ENCODE results near the gene TMC7. TPM values are rescaled to one million over a fixed set of nuclear protein-coding genes. Genes with fewer than 3 reads are reported as not detected.
A peak's percentile ranks its signal among the peaks of the same experiment; 100 is the strongest.

The TMC7 gene
- total RNA-seq, 1 experiment from 2014 or later: 5.2 TPM

DNA sequence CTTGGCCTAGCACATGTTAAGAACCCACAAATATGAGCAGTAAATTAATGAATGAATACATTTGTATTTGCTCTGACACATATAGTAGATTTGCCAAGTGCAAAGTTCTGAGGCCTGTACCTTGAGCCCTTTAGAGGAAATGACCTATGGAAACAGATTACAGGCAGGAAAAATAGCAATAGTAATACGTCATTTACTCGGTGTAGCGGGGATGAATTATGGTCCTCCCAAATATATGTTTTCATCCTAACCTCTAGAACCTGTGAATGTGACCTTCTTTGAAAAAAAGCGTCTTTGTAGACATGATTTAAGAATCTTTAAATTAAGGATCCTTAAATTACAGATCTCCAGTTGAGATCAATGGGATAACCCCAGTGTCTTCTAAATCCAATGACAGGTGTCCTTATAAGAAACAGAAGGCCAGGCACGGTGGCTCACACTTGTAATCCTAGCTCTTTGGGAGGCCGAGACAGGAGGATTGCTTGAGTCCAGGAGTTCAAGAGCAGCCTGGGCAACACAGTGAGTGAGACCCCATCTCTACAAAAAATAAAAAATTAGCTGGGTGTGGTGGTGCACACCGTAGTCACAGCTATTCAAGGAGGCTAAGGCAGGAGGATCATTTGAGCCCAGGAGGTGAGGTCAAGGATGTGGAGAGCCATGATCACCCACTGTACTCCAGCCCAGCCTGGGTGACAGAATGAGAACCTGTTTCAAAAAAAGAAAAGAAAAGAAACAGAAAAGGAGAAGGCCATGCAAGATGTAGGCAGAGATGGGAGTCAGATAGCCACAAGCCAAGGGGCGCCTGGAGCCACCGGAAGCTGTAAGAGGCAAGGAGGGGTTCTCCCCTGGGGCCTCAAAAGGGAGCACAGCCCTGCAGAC lies 124.9 kb downstream of the TMC7 start:
- CTCF ChIA-PET: interaction anchor here (1.3 to 2.5 kb wide), 3 partner anchors 9 to 307 kb away, joined by 3 to 10 read pairs (median 4); partner anchors contain the start of gene ARL6IP1
- Histone ChIP-seq H3K4me1 (ENCODE audit: control insufficient read depth in 1 of 2, insufficient read depth in 2 of 2, low read length in 2 of 2) (peaks cover 31 to 65% of the 10 kb centered on the region in 2 experiments), H3K4me2 (ENCODE audit: low read length) (peak overlapping the region; percentile 73), H2AFZ (ENCODE audit: low read depth, low read length, poor library complexity, severe bottlenecking) (no peak overlapping the region), H3K27ac (ENCODE audit: low read depth, low read length) (peak overlapping the region; percentile 60), H3K9me3 (ENCODE audit: control insufficient read depth in 1 of 2, insufficient read depth in 1 of 2, low read depth in 1 of 2, low read length in 2 of 2) (no peaks in the 10 kb centered on the region), H3K9ac (ENCODE audit: low read length) (peak overlapping the region; percentile 46), H4K20me1 (ENCODE audit: insufficient read depth) (no peaks in the 10 kb centered on the region), H3K79me2 (ENCODE audit: insufficient read depth, low read length) (peaks cover 9% of the 10 kb centered on the region; the same call in 1 of the 2 replicates), H3K36me3 (ENCODE audit: control insufficient read depth in 1 of 2, insufficient read depth in 2 of 2, low read length in 2 of 2) (no peaks in the 10 kb centered on the region), H3K9me2 (ENCODE audit: insufficient read depth) (no peaks in the 10 kb centered on the region), H3K27me3 (ENCODE audit: insufficient read depth, low read length) (no peaks in the 10 kb centered on the region), H3K4me3 (replicated peaks in 1 of 2; ENCODE audit: low read depth in 1 of 2, low read length in 2 of 2) (0 out of 4 replicates have a peak overlapping the region, but pooled peaks of 1 of the 2 experiments have one; percentile 24)
- DNase-seq (ENCODE audit: low read depth, low spot score): no peak
- TF ChIP-seq RAD21 (IDR thresholded peaks at IDR 0.05; ENCODE audit: low read depth) (no peak), SIN3A (IDR thresholded peaks at IDR 0.05; ENCODE audit: low read depth) (no peak), ZFX (IDR thresholded peaks at IDR 0.05) (no peak)
- ATAC-seq: no peak
- RAD21 ChIA-PET (ENCODE audit: low non-redundant PET in 1 of 2, low total read pairs in 2 of 2, uncharacterized antibody in 2 of 2, unreplicated experiment in 2 of 2): no interaction called here
- POLR2A ChIA-PET: interaction anchor here (0.9 to 1.8 kb wide), 6 partner anchors 10 to 27 kb away, joined by 3 to 15 read pairs (median 5); no protein-coding TSS in a partner anchor
- TSS peak; percentile 98 for BruUV-seq (replicated peaks)
- intact Hi-C loops (cut with micrococcal nuclease): no loop called here

DNA sequence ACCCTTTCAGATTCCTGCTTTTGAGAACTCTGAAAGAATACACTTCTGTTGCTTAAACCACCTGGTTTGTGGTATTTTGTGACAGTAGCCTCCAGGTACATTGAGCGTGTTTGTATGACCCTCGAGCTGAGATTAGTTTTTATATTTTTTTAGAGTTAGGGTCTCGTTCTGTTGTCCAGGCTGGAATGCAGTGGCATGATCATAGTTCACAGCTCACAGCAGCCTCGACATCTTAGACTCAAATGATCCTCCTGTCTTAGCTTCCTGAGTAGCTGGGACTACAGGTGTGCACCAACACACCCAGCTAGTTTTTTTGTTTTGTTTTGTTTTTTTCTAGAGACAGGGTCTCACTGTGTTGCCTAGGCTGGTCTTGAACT lies 125.5 kb downstream of the TMC7 start:
- Histone ChIP-seq H3K9me2 (ENCODE audit: insufficient read depth) (no peaks in the 10 kb centered on the region), H2AFZ (ENCODE audit: low read depth, low read length, poor library complexity, severe bottlenecking) (no peak overlapping the region), H3K4me2 (ENCODE audit: low read length) (no peak overlapping the region), H3K36me3 (ENCODE audit: control insufficient read depth in 1 of 2, insufficient read depth in 2 of 2, low read length in 2 of 2) (no peaks in the 10 kb centered on the region), H3K4me3 (replicated peaks in 1 of 2; ENCODE audit: low read depth in 1 of 2, low read length in 2 of 2) (no peak overlapping the region), H3K9ac (ENCODE audit: low read length) (no peak overlapping the region), H3K27ac (ENCODE audit: low read depth, low read length) (no peak overlapping the region), H3K4me1 (ENCODE audit: control insufficient read depth in 1 of 2, insufficient read depth in 2 of 2, low read length in 2 of 2) (peaks cover 31 to 66% of the 10 kb centered on the region in 2 experiments), H3K27me3 (ENCODE audit: insufficient read depth, low read length) (no peaks in the 10 kb centered on the region), H3K9me3 (ENCODE audit: control insufficient read depth in 1 of 2, insufficient read depth in 1 of 2, low read depth in 1 of 2, low read length in 2 of 2) (no peaks in the 10 kb centered on the region), H4K20me1 (ENCODE audit: insufficient read depth) (no peaks in the 10 kb centered on the region), H3K79me2 (ENCODE audit: insufficient read depth, low read length) (peaks cover 15% of the 10 kb centered on the region; the same call in 1 of the 2 replicates)
- BruUV-seq (replicated peaks): no TSS peak
- ChIA-PET RAD21 (ENCODE audit: low non-redundant PET in 1 of 2, low total read pairs in 2 of 2, uncharacterized antibody in 2 of 2, unreplicated experiment in 2 of 2) (no interaction called here), POLR2A (interaction anchor here (1.5 to 1.6 kb wide), 2 partner anchors 12 to 23 kb away, joined by 4 to 6 read pairs; no protein-coding TSS in a partner anchor), CTCF (no interaction called here)
- no peak for ATAC-seq
- intact Hi-C loops (cut with micrococcal nuclease): no loop called here
- DNase-seq (ENCODE audit: low read depth, low spot score): no peak
- TF ChIP-seq CEBPB (IDR thresholded peaks at IDR 0.05; ENCODE audit: low read depth) (no peak), ELF1 (IDR thresholded peaks at IDR 0.05; ENCODE audit: borderline replicate concordance, low read depth) (no peak), EZH2phosphoT487 (IDR thresholded peaks at IDR 0.05; ENCODE audit: borderline replicate concordance) (no peak), POLR2A (IDR thresholded peaks at IDR 0.05; ENCODE audit: borderline replicate concordance, extremely low read depth, insufficient read depth, insufficient read length) (no peak), POLR2AphosphoS5 (IDR thresholded peaks at IDR 0.05; ENCODE audit: low read depth, low read length) (no peak), FOSL1 (IDR thresholded peaks at IDR 0.05; ENCODE audit: low read depth) (no peak), CBX3 (IDR thresholded peaks at IDR 0.05; ENCODE audit: low read depth) (no peak), RAD21 (IDR thresholded peaks at IDR 0.05; ENCODE audit: low read depth) (no peak), ZNF274 (IDR thresholded peaks at IDR 0.05; ENCODE audit: low read depth, low read length) (no peak), EZH2 (IDR thresholded peaks at IDR 0.05) (no peak)
- TF ChIP-seq, protein P1, sequence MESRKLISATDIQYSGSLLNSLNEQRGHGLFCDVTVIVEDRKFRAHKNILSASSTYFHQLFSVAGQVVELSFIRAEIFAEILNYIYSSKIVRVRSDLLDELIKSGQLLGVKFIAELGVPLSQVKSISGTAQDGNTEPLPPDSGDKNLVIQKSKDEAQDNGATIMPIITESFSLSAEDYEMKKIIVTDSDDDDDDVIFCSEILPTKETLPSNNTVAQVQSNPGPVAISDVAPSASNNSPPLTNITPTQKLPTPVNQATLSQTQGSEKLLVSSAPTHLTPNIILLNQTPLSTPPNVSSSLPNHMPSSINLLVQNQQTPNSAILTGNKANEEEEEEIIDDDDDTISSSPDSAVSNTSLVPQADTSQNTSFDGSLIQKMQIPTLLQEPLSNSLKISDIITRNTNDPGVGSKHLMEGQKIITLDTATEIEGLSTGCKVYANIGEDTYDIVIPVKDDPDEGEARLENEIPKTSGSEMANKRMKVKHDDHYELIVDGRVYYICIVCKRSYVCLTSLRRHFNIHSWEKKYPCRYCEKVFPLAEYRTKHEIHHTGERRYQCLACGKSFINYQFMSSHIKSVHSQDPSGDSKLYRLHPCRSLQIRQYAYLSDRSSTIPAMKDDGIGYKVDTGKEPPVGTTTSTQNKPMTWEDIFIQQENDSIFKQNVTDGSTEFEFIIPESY (IDR thresholded peaks at IDR 0.05; ENCODE audit: extremely low read depth, insufficient replicate concordance, low read length): no peak
- TF ChIP-seq, protein P2, sequence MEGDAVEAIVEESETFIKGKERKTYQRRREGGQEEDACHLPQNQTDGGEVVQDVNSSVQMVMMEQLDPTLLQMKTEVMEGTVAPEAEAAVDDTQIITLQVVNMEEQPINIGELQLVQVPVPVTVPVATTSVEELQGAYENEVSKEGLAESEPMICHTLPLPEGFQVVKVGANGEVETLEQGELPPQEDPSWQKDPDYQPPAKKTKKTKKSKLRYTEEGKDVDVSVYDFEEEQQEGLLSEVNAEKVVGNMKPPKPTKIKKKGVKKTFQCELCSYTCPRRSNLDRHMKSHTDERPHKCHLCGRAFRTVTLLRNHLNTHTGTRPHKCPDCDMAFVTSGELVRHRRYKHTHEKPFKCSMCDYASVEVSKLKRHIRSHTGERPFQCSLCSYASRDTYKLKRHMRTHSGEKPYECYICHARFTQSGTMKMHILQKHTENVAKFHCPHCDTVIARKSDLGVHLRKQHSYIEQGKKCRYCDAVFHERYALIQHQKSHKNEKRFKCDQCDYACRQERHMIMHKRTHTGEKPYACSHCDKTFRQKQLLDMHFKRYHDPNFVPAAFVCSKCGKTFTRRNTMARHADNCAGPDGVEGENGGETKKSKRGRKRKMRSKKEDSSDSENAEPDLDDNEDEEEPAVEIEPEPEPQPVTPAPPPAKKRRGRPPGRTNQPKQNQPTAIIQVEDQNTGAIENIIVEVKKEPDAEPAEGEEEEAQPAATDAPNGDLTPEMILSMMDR (IDR thresholded peaks at IDR 0.05 in 2 of 3, conservative IDR thresholded peaks at IDR 0.05 in 1 of 3; ENCODE audit: borderline replicate concordance in 1 of 3, insufficient read depth in 1 of 3, low read depth in 2 of 3, low read length in 2 of 3): no peak
